ENCODE measurements around the gene UNK.

Gene UNK, protein sequence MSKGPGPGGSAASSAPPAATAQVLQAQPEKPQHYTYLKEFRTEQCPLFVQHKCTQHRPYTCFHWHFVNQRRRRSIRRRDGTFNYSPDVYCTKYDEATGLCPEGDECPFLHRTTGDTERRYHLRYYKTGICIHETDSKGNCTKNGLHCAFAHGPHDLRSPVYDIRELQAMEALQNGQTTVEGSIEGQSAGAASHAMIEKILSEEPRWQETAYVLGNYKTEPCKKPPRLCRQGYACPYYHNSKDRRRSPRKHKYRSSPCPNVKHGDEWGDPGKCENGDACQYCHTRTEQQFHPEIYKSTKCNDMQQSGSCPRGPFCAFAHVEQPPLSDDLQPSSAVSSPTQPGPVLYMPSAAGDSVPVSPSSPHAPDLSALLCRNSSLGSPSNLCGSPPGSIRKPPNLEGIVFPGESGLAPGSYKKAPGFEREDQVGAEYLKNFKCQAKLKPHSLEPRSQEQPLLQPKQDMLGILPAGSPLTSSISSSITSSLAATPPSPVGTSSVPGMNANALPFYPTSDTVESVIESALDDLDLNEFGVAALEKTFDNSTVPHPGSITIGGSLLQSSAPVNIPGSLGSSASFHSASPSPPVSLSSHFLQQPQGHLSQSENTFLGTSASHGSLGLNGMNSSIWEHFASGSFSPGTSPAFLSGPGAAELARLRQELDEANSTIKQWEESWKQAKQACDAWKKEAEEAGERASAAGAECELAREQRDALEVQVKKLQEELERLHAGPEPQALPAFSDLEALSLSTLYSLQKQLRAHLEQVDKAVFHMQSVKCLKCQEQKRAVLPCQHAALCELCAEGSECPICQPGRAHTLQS

DNA sequence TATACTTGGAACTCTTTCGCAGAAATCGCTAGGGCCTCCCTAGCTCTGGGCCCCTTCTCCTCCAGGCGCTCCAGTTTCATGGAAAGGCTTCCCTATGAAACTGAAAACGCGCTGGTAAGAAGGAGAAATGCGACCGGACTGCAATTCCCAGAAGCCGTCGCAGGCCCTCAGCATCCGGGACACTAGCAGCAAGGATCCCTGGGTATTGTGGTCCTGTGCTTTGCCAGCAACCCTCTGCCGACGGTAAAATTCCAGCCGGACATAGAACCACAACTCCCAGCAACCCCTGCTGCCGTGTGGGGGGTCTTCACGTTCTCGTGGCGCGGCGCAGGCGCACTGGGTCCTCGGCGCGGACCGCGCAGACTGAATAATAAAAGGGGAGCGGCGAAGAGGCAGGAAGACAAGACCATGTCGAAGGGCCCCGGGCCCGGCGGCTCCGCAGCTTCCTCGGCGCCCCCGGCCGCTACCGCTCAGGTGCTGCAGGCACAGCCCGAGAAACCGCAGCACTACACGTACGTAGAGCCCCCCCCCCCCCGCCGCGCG, at the start of gene UNK:
TSS of gene UNK (plus strand) at position 334 of the 543 bp plus-strand sequence. CDS start at position 409, 75 bp downstream.
- DNase-seq: peak; percentile 88 to 96 (median 91)

DNA sequence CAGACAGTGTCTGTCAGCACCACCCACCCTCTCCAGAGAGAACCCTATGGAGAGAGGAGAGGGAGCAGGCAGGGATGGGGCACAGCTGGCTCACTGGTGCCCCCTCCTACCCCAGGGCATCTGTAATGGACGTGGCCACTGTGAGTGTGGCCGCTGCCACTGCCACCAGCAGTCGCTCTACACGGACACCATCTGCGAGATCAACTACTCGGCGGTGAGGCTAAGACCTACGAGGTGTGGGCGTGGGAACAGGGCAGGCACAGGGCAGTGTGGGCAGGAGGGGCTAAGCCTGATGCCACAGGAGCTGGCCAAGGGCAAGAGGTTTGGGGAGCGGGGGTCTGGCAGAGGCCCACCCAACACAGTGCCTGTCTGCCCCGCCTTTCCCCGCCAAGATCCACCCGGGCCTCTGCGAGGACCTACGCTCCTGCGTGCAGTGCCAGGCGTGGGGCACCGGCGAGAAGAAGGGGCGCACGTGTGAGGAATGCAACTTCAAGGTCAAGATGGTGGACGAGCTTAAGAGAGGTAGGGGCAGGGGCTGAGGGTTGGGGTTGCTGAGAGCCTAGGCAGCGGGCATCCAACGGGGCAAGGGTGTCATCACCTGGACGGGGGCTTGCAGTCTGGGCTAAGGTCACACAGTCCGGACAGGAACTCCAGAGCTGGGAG, 48.3 kb upstream of the UNK start:
- DNase-seq: no peak

DNA sequence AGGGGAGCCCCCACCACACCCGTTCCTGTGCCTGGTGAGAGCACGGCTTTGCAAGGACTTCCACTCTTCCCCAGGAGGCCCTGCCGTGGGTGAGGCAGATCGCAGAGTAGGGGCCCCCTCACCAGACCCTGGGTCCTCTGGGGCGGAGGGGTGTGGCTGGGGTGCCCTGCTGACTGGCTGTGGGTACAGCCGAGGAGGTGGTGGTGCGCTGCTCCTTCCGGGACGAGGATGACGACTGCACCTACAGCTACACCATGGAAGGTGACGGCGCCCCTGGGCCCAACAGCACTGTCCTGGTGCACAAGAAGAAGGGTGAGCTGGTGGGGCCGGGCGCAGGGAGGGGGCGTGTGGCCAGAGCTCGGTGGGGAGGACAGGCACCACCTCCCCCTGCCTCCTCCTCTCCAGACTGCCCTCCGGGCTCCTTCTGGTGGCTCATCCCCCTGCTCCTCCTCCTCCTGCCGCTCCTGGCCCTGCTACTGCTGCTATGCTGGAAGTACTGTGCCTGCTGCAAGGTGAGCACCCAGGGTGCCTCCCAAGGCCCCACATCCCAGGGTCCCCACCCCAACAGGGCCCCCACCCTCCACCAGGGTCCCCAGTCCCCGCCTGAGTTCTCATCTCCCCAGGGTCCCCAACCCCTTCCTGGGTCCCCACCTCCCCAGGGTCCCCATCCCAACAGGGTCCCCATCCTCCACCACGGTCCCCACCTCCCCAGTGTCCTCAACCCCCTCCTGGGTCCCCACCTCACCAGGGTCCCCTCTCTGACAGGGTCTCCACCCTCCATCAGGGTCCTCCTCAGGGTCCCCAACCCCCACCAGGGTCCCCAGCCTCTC, 47.3 kb upstream of the UNK start:
- no peak for DNase-seq

DNA sequence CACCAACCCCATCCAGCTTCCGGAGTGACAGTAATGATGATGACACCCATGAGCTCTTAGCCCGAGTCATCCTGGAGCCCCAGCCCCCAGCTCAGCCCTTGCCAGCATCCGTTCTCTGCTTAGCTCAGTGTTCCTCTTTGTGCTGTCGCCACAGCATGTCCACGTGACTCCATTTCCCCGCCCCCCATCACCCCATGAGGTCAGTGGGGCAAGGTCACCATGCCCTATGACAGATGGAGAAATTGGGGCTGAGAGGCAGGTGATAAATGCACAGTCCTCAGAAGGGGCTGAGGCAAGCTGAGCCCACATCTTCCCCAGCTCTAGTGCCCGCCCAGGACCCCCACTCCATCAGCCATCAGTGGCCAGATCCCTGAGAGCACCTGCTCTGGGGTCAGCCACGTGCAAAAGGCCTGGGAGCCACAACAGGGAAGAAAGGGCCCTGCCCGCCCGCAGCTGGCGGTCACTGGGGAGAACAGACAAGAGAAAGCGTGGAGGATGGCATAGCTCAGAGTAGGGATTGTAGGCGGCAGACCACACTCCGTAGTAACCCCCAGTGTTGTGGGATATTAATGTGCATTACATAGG, 46.3 kb upstream of the UNK start:
- no peak for DNase-seq

DNA sequence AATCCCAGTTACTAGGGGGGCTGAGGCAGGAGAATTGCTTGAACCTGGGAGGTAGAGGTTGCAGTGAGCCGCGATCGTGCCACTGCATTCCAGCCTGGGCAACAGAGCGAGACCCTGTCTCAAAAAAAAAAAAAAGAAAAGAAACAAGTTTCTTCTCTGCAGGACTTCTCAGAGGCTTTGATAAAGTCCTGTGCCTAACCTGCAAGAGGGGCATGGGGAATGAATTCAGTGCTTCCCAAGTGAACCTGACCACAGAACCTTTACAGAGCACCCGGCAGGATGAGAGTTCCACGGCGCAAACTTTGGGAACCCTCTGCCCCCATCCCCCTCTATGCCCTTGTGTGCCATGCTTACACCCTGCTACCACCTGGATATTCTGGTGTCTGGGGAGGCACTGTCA, 45.4 kb upstream of the UNK start:
- DNase-seq: no peak

DNA sequence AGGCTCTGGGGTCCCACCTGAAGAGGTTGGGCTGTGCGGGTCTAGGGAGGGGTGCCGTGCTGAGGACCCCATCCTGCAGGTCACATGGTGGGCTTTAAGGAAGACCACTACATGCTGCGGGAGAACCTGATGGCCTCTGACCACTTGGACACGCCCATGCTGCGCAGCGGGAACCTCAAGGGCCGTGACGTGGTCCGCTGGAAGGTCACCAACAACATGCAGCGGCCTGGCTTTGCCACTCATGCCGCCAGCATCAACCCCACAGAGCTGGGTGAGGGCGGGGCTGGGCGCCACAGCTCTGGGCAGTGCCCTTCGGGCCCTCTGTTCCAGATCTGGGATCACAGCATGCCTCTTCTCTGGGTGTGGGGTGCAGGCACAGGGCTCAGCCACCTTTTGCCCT, 44.8 kb upstream of the UNK start:
- no peak for DNase-seq

DNA sequence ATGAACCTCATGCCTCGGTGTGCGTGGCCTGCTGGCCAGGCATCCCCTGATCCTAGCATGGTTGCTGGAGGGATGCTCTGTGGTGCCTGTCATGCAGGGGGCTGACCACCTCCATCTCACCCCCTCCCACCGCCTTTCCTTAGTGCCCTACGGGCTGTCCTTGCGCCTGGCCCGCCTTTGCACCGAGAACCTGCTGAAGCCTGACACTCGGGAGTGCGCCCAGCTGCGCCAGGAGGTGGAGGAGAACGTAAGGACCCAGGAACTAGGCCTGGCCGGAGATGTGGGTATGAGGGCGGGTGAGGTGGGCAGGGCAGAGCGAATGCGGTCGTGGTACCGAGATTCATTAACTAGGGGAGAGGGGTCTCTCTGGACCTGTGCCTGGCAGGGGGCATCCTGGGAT, 44.4 kb upstream of the UNK start:
- no peak for DNase-seq

DNA sequence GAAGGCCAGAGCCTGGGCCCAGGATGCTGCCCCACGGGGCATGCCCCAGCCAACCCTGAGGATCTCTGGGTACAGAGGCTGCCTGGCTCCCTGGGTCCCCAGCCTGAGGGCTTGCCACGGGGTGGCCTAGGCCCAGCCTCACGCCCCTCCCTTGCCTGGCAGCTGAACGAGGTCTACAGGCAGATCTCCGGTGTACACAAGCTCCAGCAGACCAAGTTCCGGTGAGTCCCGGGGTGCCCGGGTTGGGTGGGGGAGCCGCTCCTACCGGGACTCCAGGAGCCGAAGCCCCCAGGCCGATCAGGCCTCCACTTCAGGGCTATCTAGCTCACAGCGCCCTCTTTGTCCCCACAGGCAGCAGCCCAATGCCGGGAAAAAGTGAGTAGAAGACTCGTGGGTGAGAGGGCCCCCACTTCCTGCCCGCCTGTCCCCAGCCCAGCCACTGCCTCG, 44.0 kb upstream of the UNK start:
- no peak for DNase-seq

DNA sequence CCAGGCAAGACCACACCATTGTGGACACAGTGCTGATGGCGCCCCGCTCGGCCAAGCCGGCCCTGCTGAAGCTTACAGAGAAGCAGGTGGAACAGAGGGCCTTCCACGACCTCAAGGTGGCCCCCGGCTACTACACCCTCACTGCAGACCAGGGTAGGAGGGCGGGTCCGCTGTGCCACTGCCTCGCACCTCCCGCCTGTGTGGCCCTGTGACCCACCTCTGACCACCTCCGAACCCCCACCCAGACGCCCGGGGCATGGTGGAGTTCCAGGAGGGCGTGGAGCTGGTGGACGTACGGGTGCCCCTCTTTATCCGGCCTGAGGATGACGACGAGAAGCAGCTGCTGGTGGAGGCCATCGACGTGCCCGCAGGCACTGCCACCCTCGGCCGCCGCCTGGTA, 42.3 kb upstream of the UNK start:
- no peak for DNase-seq

DNA sequence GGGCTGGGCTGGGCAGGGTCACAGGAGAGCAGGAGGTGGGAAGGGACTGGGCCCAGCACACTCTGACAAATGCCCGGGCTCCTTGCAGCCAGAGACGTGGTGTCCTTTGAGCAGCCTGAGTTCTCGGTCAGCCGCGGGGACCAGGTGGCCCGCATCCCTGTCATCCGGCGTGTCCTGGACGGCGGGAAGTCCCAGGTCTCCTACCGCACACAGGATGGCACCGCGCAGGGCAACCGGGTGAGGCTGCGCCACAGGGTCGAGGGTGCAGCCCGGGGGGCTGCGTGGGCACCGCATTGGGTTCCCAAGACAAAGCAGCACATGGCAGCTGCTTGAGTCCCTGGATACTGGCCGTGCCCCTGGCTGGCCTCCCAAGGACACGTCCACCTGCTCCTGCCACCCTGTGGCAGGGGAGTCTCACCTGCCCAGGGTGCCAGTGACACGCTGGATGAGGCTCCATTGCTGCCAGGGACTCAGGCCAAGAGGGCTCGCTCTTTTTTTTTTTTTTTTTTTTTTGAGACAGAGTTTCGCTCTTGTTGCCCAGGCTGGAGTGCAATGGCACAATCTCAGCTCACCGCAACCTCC, 40.9 kb upstream of the UNK start:
- DNase-seq: no peak

DNA sequence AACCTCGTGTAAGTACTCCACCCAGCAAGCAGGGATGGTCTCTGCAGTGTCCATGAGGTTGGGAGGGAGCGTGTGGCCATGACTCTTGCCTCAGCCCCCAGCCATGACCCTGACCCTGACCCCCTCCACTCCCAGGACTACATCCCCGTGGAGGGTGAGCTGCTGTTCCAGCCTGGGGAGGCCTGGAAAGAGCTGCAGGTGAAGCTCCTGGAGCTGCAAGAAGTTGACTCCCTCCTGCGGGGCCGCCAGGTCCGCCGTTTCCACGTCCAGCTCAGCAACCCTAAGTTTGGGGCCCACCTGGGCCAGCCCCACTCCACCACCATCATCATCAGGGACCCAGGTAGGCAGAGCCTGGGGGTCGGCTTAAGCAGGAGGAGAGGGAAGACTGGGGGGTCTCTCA, 35.9 kb upstream of the UNK start:
- no peak for DNase-seq

DNA sequence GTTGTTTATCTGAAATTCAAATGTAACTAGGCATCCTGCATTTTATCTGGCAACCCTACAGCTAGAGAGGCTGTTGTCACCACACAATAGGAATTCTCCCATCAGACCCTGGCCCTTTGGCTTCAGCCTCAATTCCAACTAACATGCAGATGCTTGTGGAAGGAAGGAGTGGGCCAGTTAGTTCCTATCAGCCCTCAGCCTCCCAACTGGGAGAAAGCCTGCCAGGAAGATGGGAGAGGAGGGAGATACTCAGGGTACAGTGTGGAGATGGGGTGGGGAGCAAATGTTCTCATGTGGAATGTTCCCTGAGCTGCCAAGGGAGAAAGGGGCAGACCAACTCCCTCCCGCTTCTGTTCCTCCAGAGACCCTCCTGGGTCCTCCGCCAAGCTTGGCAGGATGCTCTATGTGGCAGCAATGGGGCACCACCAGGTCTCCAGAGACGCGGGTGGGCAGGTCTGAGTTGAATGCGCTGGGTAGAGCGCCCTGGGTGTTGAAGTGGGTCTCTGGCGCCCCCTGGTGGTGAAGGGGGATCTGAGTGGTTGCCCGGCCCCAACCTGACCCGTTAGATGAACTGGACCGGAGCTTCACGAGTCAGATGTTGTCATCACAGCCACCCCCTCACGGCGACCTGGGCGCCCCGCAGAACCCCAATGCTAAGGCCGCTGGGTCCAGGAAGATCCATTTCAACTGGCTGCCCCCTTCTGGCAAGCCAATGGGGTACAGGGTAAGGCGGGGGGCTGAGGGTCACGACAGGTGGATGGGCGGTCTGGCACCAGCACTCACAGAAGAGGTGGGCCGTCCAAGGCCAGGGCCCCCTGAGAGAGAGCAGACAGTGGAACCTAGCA, 34.8 kb upstream of the UNK start:
- DNase-seq: peak; percentile 79 to 93 (median 86)

DNA sequence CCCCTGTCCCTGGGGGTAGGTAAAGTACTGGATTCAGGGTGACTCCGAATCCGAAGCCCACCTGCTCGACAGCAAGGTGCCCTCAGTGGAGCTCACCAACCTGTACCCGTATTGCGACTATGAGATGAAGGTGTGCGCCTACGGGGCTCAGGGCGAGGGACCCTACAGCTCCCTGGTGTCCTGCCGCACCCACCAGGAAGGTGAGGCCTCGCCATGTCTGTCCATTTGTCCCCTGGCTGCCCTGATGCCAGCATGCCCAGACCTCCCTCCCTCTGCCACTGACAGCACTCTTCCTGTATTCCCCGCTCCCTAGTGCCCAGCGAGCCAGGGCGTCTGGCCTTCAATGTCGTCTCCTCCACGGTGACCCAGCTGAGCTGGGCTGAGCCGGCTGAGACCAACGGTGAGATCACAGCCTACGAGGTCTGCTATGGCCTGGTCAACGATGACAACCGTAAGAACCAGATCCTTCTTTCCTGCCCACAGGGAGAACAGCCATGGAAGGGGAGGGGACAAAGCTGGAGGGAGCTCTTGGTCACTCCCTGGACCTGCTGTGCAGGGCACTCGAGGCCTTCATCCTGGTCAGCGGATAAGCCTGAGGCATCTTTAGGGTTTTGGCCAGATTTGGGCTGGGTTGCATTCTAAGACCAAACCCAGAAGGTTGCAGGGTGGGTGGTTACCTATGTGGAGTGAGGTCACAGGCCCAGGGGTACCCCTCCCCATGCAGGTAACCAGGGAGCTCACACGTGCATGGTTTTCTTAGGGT, 33.8 kb upstream of the UNK start:
- no peak for DNase-seq

DNA sequence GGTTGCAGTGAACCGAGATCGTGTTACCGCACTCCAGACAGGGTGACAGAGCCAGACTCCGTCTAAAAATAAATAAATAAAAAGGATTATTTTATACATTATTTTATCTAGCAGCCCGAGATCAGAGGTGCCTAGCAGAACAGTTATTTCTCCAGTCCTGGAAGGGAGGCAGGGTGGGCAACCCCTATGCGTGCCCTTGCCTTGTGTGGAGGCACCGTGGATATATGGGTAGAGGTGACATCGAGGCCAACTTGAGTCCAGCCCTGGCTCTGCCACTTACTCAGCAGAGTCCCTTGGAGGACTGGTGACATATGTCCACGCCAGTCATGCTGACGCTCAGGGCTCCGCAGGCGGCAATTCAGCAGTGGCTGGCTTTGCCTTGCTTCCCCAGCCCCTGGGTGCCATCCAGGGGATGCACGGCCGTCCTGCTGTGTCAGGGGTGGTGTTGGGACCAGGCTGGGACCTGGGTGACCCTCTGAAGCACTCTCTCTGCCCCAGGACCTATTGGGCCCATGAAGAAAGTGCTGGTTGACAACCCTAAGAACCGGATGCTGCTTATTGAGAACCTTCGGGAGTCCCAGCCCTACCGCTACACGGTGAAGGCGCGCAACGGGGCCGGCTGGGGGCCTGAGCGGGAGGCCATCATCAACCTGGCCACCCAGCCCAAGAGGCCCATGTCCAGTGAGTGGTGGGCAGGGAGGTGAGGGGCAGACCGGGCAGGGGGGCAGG, 32.8 kb upstream of the UNK start:
- no peak for DNase-seq

DNA sequence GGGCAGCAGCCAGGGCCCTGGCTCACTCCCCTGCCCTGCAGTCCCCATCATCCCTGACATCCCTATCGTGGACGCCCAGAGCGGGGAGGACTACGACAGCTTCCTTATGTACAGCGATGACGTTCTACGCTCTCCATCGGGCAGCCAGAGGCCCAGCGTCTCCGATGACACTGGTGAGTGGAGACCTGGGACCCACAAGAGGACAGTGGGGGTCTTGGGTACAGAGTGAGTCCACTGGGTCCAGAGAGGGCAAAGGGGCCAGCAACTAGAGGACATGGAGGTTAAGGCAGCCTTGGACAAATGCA, 32.2 kb upstream of the UNK start:
- no peak for DNase-seq

DNA sequence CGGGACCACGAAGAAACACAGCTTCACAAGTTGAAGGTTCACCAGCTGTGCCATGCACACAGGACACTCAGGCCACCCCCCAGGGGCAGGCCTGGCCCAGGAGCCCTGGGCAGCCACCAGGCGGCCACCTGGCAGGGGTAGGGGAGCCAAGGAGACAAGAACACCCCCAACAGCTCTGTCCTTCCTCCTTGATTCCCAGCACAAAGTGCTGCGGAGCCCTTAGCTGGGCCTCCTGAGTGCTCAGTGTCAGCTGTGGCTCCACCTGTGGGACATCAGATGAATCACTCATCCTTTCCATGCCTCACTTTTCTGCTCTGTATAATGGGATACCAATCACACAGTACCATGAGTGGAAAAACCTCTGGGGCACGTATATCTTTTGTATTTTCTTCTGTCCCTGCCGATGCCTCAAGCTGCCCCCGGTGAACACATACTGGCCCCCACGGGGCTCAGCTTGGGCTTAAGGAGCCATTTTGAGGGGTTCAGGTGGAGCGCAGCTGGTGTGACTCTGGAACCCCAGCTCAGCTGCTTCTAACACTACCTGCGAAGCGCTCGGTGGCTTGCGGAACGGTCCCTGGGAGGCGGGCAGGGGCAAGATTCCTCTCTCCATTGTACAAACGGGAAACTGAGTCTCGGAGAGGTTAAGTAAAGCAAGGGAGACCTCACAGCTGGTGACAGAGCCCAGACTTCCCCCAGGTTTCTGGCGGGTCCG, 31.6 kb upstream of the UNK start:
- DNase-seq: no peak

DNA sequence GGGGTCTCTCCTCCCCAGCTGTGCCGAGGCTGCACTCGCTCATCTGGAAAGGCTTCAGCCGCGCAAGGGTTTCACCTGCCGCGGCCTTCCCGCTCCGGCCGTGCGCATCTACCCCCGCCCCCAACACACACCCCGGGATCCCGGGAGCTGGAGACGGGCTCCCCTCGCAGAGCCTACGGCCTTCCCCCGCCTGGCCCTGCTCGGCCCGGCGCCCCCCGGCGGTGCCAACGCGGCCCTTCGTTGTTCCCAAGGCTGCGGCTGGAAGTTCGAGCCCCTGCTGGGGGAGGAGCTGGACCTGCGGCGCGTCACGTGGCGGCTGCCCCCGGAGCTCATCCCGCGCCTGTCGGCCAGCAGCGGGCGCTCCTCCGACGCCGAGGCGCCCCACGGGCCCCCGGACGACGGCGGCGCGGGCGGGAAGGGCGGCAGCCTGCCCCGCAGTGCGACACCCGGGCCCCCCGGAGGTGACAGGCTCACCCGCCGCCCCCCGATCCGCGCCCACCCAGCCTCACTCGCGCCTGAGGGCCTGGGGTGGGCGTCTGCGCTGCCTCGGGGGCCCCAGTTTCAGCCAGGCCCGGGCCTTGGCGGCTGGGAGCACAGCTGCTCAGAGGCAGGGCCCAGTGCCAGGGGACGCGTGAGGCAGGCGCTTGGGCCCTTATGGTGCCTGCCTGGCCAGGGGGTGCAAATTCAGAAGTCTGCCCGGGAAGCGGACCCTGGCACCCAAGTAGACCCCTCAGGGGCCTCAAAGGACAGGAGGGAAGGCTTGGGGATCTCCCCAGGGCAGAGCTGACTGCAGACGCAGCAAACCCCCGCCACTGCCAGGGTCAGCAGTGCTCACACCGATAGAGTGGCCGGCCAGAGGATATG, 30.9 kb upstream of the UNK start:
- peak; percentile 43 to 62 (median 55) for DNase-seq

All from activated CD4-positive, CD25-positive, alpha-beta regulatory T cell (primary cell).